ENCODE results near the gene MYLK.

DNA sequence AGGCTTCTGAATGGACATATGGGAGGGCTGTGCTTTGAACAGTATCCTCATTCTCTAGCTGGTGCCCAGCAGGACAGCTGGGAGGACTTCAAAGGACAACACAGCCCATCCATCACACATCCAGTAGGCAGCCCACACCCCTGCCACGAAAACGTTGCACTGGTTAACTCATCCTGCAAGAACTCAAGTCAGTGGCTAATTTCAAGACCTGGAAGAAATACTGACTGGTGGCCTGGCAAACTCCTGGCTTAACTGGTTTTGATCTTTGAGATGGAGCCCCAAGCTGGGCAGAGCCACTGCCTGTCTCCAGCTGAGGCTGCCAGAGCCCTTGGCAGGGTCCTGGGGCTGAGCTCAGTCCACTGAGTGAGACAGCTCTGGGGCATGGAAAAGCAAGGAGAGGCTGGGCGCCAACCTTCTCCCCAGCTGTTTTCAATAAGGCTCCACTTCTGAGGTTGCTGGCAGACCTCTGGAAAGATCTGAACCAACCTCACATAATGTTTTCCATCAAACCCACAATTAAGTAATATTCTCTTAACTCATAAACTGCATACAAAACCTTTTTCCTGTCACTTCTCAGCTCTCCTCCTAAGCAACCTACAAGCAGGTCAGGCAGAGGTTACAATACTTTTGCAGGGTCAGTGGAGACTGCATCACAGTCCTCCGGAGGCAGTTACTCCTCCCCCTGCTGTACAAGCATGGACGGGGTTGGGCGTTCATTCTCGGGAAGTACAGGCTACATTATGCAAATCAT is 110.3 kb downstream of the MYLK start:
- TF ChIP-seq, protein P1, sequence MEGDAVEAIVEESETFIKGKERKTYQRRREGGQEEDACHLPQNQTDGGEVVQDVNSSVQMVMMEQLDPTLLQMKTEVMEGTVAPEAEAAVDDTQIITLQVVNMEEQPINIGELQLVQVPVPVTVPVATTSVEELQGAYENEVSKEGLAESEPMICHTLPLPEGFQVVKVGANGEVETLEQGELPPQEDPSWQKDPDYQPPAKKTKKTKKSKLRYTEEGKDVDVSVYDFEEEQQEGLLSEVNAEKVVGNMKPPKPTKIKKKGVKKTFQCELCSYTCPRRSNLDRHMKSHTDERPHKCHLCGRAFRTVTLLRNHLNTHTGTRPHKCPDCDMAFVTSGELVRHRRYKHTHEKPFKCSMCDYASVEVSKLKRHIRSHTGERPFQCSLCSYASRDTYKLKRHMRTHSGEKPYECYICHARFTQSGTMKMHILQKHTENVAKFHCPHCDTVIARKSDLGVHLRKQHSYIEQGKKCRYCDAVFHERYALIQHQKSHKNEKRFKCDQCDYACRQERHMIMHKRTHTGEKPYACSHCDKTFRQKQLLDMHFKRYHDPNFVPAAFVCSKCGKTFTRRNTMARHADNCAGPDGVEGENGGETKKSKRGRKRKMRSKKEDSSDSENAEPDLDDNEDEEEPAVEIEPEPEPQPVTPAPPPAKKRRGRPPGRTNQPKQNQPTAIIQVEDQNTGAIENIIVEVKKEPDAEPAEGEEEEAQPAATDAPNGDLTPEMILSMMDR (IDR thresholded peaks at IDR 0.05), result no peak
- TF ChIP-seq POLR2A (IDR thresholded peaks at IDR 0.05), result no peak
- no peak for TF ChIP-seq EP300 (IDR thresholded peaks at IDR 0.05)

Data from suprapubic skin (tissue), 3 donors.